A549 (cell line): ENCODE results near the gene FLNB.

Source experiments
- BHLHE40 ChIP-seq: IDR thresholded peaks from 2 replicates; pipeline ENCODE4 v1.6.1; 2012; ENCODE audit warnings: low read depth, low read length, inconsistent platforms
- EP300 ChIP-seq, 2 experiments: fragments of >200 bp; sonication (Bioruptor Twin); formaldehyde crosslinking; IDR thresholded peaks; 2 replicates in 1 of 2; 3 replicates in 1 of 2; pipeline ENCODE4 v1.6.1; 2016 to 2017
- MAZ ChIP-seq: fragments of 150-350 bp; IDR thresholded peaks from 2 replicates; pipeline ENCODE4 v1.6.1; 2014; ENCODE audit warnings: antibody characterized with exemption, low read depth, low read length, borderline replicate concordance
- MYC ChIP-seq: IDR thresholded peaks from 2 replicates; pipeline ENCODE4 v1.6.1; 2012; ENCODE audit warnings: mild to moderate bottlenecking, inconsistent platforms, low read length, improper control_type of control experiment, borderline replicate concordance
- PHF8 ChIP-seq: fragments of 200-600 bp; sonication (generic); IDR thresholded peaks from 2 replicates; pipeline ENCODE4 v1.6.1; 2016; ENCODE audit warnings: low read depth, mild to moderate bottlenecking, antibody characterized with exemption, moderate library complexity, borderline replicate concordance
- POLR2A ChIP-seq: IDR thresholded peaks from 2 replicates; pipeline ENCODE4 v1.6.1; 2012; ENCODE audit warnings: mild to moderate bottlenecking, low read length
- RAD21 ChIP-seq, 2 experiments: fragments of >200 bp in 1 of 2; sonication (Bioruptor Twin) in 1 of 2; formaldehyde crosslinking in 1 of 2; IDR thresholded peaks in 1 of 2; conservative IDR thresholded peaks in 1 of 2; 2 replicates in 1 of 2; 3 replicates in 1 of 2; pipeline ENCODE4 v1.6.1; 2012 to 2018; ENCODE audit warnings: inconsistent platforms in 1 of 2
- SMC3 ChIP-seq: fragments of >200 bp; sonication (Bioruptor Twin); formaldehyde crosslinking; IDR thresholded peaks from 3 replicates; pipeline ENCODE4 v1.6.1; 2018; ENCODE audit warnings: inconsistent platforms
- SREBF2 ChIP-seq: fragments of 450-650 bp; IDR thresholded peaks from 2 replicates; pipeline ENCODE4 v1.6.1; 2014; ENCODE audit warnings: mild to moderate bottlenecking, moderate library complexity
- ZC3H11A ChIP-seq: fragments of 450-650 bp; IDR thresholded peaks from 2 replicates; pipeline ENCODE4 v1.6.1; 2014; ENCODE audit warnings: antibody characterized with exemption, mild to moderate bottlenecking
- TF ChIP-seq, protein P1 (sequence below): fragments of >200 bp; sonication (Bioruptor Twin); formaldehyde crosslinking; IDR thresholded peaks from 3 replicates; pipeline ENCODE4 v1.5.1; 2016

DNA sequence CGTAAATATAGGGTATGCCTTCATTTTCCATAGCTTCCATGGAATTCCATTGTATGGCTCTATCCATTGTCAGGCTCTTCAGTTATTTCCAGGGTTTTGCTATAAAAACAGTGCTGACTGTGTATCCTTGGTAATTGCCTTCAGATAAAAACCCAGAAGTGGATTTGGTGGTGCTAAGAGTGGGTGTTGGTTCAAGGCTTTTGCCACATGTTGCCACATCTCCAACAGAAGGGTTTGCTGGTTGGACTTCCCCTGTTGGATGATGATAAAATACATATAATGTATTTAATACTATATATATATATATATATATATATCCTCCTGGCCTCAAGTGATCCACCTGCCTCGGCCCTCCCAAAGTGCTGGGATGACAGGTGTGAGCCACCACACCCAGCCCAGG, 97.8 kb downstream of the FLNB start:
- TF ChIP-seq POLR2A (no peak), MYC (no peak), ZC3H11A (no peak), RAD21 (conservative IDR thresholded peaks at IDR 0.05 in 1 of 2, IDR thresholded peaks at IDR 0.05 in 1 of 2) (no peak), MAZ (no peak), BHLHE40 (no peak), SREBF2 (no peak), SMC3 (no peak), EP300 (IDR thresholded peaks at IDR 0.05) (no peak), PHF8 (no peak)
- TF ChIP-seq, protein P1, sequence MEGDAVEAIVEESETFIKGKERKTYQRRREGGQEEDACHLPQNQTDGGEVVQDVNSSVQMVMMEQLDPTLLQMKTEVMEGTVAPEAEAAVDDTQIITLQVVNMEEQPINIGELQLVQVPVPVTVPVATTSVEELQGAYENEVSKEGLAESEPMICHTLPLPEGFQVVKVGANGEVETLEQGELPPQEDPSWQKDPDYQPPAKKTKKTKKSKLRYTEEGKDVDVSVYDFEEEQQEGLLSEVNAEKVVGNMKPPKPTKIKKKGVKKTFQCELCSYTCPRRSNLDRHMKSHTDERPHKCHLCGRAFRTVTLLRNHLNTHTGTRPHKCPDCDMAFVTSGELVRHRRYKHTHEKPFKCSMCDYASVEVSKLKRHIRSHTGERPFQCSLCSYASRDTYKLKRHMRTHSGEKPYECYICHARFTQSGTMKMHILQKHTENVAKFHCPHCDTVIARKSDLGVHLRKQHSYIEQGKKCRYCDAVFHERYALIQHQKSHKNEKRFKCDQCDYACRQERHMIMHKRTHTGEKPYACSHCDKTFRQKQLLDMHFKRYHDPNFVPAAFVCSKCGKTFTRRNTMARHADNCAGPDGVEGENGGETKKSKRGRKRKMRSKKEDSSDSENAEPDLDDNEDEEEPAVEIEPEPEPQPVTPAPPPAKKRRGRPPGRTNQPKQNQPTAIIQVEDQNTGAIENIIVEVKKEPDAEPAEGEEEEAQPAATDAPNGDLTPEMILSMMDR: no peak
